Placental epithelial cell (primary cell): ENCODE measurements around the gene JAML. TPM values are rescaled to one million over a fixed set of nuclear protein-coding genes. Genes with fewer than 3 reads are reported as not detected.

Experiments used
- small RNA-seq: library from RNA; depleted of rRNA; stranded (forward); fragments of <200 nt; gene quantifications from one replicate; pipeline ENCODE3, GENCODE V24; 2012
- total RNA-seq: library from RNA; depleted of rRNA; stranded (reverse); fragments of >200 nt; gene quantifications from 2 replicates; pipeline ENCODE4 v1.2.3, GENCODE V29; 2012

The JAML gene, protein sequence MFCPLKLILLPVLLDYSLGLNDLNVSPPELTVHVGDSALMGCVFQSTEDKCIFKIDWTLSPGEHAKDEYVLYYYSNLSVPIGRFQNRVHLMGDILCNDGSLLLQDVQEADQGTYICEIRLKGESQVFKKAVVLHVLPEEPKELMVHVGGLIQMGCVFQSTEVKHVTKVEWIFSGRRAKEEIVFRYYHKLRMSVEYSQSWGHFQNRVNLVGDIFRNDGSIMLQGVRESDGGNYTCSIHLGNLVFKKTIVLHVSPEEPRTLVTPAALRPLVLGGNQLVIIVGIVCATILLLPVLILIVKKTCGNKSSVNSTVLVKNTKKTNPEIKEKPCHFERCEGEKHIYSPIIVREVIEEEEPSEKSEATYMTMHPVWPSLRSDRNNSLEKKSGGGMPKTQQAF
- total RNA-seq: under 0.01 TPM in 1 of 2 replicates, not detected in the other

DNA sequence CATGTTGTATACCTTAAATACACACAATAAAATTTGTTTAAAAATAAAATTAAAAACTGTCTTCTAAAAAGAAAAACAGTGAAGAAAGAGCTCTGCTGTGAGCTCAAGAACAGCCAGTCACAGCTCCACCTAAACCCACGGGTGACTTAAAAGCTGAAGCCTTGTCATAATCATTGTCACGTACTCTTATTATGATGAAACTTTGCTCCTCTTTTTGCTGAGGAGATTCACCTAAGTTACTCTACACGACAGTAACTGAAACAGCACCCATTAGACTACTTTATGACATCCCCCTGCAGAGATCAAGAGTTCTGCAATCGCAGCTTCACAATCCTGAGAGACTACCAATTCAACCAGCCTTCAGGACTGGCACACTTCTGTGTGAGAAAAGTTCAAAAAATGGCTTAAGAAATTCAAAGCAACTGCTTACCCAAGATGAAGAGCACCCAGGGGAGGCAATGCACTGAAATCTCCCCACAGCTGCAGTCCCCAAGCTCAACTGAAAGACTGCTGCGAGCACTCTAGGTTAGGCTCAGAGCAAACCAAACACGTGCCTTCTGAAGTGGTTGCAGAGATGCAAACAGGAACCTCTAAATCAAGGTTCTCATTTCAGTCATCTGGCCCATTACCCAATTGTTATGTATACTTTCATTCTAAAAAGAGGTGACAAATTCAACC is at the start of gene JAML:
TSS of gene JAML (minus strand) at position 501 of the 678 bp plus-strand sequence. CDS start 10,145 bp downstream, outside the sequence.

DNA sequence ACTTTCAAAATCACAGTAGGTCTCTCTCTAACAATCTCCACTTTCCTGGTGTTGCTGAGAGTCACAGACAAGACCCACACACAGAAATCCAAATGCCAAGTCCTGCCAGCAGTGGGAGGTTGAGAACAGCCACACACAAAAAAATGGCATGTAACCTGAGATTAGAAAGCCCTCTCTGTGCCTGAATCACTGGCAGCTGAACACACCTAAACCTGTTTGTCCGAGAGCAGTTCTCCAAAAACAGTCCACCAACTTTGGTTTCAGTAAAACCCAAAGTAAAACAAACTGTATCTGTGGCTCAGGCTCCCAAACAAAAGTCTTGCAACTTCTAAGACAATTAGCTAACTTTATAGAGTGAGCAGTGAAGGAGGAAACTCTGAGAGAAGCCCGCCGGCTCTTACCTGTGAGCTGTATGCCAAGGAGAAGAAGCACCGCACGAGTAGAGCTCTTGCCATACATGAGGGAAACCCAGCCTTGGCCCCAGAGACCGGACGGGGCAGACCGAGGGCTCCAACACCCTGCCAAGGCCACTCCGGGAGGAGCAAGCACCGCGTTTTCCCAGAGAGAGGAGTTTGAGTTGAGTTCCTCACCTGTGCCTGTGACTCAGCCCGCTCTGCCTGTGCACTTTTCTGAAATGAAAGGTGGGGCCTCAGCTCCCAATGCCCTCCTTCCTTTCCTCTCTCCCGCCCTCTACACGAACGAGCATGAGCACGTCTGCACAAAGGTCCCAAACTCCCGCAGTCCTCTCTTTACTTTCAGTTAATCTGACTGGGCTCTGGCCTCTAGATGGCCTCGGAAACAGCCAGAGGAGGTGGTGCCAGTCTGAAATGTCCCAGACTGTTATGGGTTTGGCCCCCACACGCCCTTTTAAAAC is 39.1 kb upstream of the JAML start, which contains the start of gene MPZL2:
TSS of gene MPZL2 (minus strand) at position 603 of the 874 bp plus-strand sequence. CDS start at position 459, 144 bp downstream.

DNA sequence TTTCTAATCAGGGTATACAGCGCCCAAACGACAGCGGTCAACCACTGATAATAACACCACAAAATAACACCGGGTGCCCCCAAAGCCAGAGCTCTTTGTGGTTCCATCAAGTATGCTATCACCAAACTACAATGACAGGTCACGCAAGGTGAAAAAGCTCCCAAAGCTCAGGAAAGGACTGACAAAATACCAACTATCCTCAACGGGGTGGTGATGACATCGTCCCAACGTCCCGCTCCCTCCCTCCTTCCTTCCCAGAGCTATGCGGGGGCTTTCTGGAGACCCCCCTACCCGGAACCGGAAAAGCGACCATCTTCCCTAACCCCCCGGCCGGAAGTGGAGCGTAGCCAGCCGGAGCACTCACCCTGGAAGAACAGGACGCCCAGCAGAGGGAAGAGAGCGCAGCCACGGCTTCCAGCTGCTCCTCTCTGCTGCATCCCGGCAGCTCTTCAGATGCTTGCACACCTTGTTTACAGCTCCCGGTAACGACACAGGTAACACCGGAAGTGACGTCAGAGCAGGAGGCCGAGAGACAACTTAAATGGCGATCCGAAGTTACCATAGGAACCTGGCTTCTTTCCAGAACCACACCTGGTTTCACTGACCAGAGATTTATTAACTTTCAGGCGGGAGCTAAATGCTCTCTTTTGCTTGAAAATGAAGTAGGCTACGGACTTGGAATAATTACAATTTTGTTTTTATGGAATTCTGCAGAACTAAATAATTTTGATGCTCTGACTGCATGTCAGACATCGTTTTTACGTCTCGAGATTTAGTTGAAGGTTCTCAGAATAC is 27.2 kb upstream of the JAML start, which contains the start of gene MPZL3:
TSS of gene MPZL3 (minus strand) at position 508 of the 795 bp plus-strand sequence. CDS start at position 437, 71 bp downstream.

DNA sequence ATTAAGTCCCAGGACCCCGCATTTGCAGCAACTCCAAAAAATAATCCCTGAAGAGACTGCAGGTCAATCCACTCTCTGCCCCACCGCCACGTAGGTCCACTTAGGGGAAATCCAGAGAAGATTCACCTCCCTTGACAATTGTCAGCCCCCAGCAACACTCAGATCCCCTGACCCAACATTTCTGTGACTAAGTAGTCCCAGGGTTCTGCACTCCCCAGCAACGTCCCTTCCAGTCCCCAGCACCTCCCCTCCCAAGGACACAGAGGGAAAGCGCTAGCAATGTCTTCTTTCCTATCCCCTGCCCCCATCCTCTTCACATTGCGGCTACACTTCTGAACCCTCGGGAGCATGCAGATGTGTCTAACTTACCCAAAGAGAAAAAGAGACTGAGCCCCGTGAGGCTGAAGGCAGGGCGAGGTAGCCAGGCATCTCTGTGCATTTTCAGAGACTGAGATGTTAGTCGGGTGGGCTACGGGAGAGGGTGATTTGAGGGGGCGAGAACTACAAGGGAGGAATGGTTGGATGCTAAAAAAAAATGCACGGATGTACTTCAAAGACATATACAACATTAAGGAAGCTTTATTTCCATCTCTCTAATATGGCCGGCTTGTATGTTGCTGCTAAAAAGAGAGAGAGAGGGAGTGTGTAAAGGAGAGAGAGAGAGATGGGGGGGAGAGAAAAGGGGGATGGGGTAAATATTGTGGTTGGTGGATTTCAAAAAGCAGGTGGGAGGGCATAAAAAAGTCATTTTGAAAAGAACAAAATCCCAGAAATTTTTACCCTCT is 48.6 kb downstream of the JAML start, which contains the start of gene SCN2B:
TSS of gene SCN2B (minus strand) at position 647 of the 785 bp plus-strand sequence. CDS start at position 439, 208 bp downstream.

DNA sequence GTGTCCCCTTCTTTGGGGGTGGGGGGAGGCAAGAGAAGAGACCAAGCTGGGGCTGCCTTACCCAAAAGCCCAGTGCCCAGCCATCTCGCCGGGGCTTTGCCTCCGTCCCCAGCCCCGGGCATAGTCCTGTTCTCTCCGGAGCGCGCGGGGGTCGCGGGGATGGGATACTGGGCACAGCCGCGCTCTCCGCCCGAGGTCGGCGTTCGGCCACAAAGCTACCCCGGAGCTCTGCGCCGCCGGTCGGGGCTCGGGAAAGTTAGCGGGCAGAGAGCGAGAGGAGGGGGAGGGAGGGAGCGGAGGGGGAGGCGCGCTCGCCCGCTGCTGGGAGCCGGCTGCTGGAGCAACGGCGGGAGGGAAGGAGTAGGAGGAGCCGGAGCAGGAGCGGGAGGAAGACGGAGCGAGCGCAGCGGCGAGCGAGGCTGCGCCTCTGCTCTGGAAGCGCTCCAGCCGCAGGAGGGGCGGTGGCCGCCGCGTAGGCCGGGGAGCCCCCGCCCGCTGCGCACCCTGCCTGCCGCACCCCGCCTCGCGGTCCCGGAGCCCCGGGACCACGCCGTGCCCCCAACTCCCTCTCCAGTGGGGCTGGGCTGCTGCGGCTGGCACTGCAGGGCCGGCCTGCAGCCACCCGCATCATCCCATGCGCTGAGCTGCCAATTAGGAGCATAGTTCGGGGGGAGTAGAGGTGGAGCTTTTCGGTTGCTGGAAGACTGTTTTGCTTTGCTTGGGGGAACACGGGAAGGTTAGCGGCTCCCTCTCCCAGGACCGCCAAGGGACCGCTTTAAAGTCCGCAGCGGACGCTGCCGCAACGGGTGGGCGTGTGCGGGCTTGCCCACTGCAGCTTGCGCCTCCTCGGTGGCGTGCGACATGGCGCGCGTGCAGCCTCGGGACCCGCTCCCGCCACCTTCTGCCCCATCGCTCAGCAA is 72.0 kb downstream of the JAML start, which contains the start of gene SCN4B:
TSS of gene SCN4B (minus strand) at position 272 of the 920 bp plus-strand sequence. CDS start at position 122, 150 bp downstream.

Small RNA genes within 50 kb of the gene (small RNA-seq; reads per million reads assigned to genes)
- not detected for gene HSPE1P18

Other genes with a start within 250 kb of the JAML start
- gene IL10RA, start 238.6 kb downstream of the JAML start, total RNA-seq: not detected in 2 replicates
- gene TMPRSS4, start 147.9 kb downstream of the JAML start, total RNA-seq: under 0.01 TPM in 1 of 2 replicates, not detected in the other
- gene SMIM35, start 138.0 kb downstream of the JAML start, total RNA-seq: not detected in 2 replicates
- gene SCN4B, start 72.2 kb downstream of the JAML start, total RNA-seq: 0.39 and 0.43 TPM in 2 replicates
- not detected in 2 replicates for gene SCN2B, start 48.4 kb downstream of the JAML start, total RNA-seq
- gene MPZL3, start 27.4 kb upstream of the JAML start, total RNA-seq: 35.3 and 61.1 TPM in 2 replicates
- gene MPZL2, start 39.3 kb upstream of the JAML start, total RNA-seq: 69.5 and 85.8 TPM in 2 replicates
- not detected in 2 replicates for gene CD3E, start 79.7 kb upstream of the JAML start, total RNA-seq
- not detected in 2 replicates for gene CD3D, start 117.7 kb upstream of the JAML start, total RNA-seq
- not detected in 2 replicates for gene CD3G, start 119.3 kb upstream of the JAML start, total RNA-seq
- gene UBE4A, start 134.6 kb upstream of the JAML start, total RNA-seq: 39.7 and 67.5 TPM in 2 replicates
- gene ATP5MG, start 176.6 kb upstream of the JAML start, total RNA-seq: 34.5 and 41.3 TPM in 2 replicates
- gene KMT2A, start 211.5 kb upstream of the JAML start, total RNA-seq: 50.6 and 58.0 TPM in 2 replicates